IPS-20b (cell line): ENCODE results near the gene PILRB.
"Not testable (repeated sequence)": the region's sequence is repeated elsewhere in the genome, so short reads cannot be mapped to it uniquely, and the experiment has no call there.

Experiments
- H3K27ac ChIP-seq: one replicate; pipeline ENCODE4 v1.5.1; 2013; ENCODE audit warnings: low read length
- H3K27me3 ChIP-seq: 2 replicates; pipeline ENCODE4 v1.6.1; 2013; ENCODE audit warnings: mild to moderate bottlenecking, low read length, inconsistent platforms; ENCODE audit not compliant: insufficient read depth
- H3K36me3 ChIP-seq: 2 replicates; pipeline ENCODE4 v1.6.1; 2013; ENCODE audit warnings: low read depth, mild to moderate bottlenecking, inconsistent platforms, low read length, moderate library complexity; ENCODE audit not compliant: insufficient read depth
- H3K4me1 ChIP-seq: 2 replicates; pipeline ENCODE4 v1.6.1; 2013; ENCODE audit warnings: mild to moderate bottlenecking, control low read depth, inconsistent platforms, low read length, moderate library complexity; ENCODE audit not compliant: insufficient read depth
- H3K4me3 ChIP-seq: 2 replicates; pipeline ENCODE4 v1.5.1; 2013; ENCODE audit warnings: mild to moderate bottlenecking, low read length, inconsistent platforms
- H3K9ac ChIP-seq: 2 replicates; pipeline ENCODE4 v1.6.1; 2013; ENCODE audit warnings: low read depth, mild to moderate bottlenecking, inconsistent platforms, low read length, moderate library complexity
- H3K9me3 ChIP-seq: 2 replicates; pipeline ENCODE4 v1.6.1; 2013; ENCODE audit warnings: mild to moderate bottlenecking, low read depth, low read length, inconsistent platforms; ENCODE audit not compliant: insufficient read depth

PILRB gene

GRCh38 chr7:100370746-100371145 lies 12.8 kb downstream of the PILRB start:
- Histone ChIP-seq H3K27ac (peak overlapping the region; percentile 29), H3K9ac (peak overlapping the region; percentile 53; the same call in 1 of the 2 replicates), H3K27me3 (no peaks in the 10 kb centered on the region), H3K4me3 (no peak overlapping the region), H3K9me3 (no peaks in the 10 kb centered on the region), H3K4me1 (peaks cover 12% of the 10 kb centered on the region; the same call in 1 of the 2 replicates), H3K36me3 (0 out of 2 replicates have a peak, but pooled peaks cover 7% of the 10 kb centered on the region)

DNA sequence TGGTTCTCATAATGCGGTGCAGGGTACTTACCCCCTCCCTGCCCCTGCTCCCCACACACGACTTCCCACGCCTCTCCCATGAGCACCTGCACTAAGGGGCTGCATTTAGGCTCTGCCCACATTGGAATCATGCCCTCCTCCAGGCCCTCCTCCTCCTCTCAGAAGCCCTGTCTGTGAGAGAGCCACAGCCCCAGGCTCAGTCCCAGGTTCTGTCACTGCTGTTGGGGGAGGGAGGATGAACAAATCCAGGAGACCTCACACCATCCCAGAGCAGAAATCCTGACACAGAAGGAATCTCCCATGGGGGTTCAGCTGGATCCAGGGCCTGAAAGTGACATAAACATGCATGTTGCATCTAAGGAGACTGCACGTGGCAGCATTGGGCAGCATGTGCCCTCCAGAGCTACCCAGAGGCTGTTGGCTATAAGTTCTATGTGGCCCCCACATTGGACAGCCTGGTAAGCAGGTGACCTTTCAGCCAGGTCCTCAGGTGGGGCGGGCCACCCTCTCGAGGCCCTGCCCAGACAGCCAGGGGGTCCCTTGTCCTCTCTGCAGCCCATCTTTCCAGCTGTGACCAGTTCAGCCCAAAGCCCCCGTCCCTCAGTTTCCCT lies 13.7 kb downstream of the PILRB start:
- Histone ChIP-seq H3K27ac (no peak overlapping the region), H3K27me3 (no peaks in the 10 kb centered on the region), H3K9ac (peak overlapping the region; percentile 53; the same call in 1 of the 2 replicates), H3K36me3 (0 out of 2 replicates have a peak, but pooled peaks cover 7% of the 10 kb centered on the region), H3K4me3 (no peak overlapping the region), H3K4me1 (peaks cover 12% of the 10 kb centered on the region; the same call in 1 of the 2 replicates), H3K9me3 (no peaks in the 10 kb centered on the region)

DNA sequence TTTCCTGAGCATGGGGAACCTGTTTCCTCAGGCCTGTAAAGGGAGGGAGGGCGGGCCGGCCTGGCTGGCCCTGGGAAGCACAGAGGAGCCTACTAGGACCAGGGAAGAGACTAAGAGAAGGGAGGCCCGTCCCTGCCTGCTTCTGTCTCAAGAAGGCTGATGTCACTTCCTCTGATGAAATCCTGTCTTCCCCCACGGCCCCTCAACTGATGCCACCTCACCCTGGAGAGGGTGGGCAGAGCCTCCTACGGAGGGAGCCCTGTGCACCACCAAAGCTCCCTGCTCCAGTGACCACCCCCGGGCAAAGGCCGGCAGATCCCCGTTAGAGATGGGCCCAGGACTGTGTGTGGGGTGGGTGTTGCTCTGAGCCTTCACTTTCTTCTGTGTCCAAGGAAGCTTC lies 14.3 kb downstream of the PILRB start:
- no peak overlapping the region for H3K9ac ChIP-seq
- H3K27me3 ChIP-seq: no peaks in the 10 kb centered on the region
- H3K36me3 ChIP-seq: 0 out of 2 replicates have a peak, but pooled peaks cover 5% of the 10 kb centered on the region
- H3K4me1 ChIP-seq: peaks cover 12% of the 10 kb centered on the region; the same call in 1 of the 2 replicates
- H3K9me3 ChIP-seq: no peaks in the 10 kb centered on the region
- H3K4me3 ChIP-seq: no peak overlapping the region
- H3K27ac ChIP-seq: no peak overlapping the region

- no peak overlapping the region for H3K27ac ChIP-seq
- no peaks in the 10 kb centered on the region for H3K9me3 ChIP-seq
- H3K27me3 ChIP-seq: no peaks in the 10 kb centered on the region
- peaks cover 12% of the 10 kb centered on the region; the same call in 1 of the 2 replicates for H3K4me1 ChIP-seq
- no peak overlapping the region for H3K9ac ChIP-seq
- H3K4me3 ChIP-seq: no peak overlapping the region
- 0 out of 2 replicates have a peak, but pooled peaks cover under 1% of the 10 kb centered on the region for H3K36me3 ChIP-seq
These were observed 14.8 kb downstream of the PILRB start for GRCh38 chr7:100372694-100373093.

GRCh38 chr7:100373261-100373831 lies 15.4 kb downstream of the PILRB start, which contains the start of gene PILRA:
PILRA (plus strand) TSS chr7:100373487; CDS start chr7:100373657, 170 bp downstream.
- Histone ChIP-seq H3K36me3 (no peaks in the 10 kb centered on the region), H3K9me3 (no peaks in the 10 kb centered on the region), H3K4me1 (peaks cover 12% of the 10 kb centered on the region; the same call in 1 of the 2 replicates), H3K9ac (no peak within 1 kb of the TSS), H3K27ac (no peak within 1 kb of the TSS), H3K4me3 (no peak within 1 kb of the TSS), H3K27me3 (no peaks in the 10 kb centered on the region)

DNA sequence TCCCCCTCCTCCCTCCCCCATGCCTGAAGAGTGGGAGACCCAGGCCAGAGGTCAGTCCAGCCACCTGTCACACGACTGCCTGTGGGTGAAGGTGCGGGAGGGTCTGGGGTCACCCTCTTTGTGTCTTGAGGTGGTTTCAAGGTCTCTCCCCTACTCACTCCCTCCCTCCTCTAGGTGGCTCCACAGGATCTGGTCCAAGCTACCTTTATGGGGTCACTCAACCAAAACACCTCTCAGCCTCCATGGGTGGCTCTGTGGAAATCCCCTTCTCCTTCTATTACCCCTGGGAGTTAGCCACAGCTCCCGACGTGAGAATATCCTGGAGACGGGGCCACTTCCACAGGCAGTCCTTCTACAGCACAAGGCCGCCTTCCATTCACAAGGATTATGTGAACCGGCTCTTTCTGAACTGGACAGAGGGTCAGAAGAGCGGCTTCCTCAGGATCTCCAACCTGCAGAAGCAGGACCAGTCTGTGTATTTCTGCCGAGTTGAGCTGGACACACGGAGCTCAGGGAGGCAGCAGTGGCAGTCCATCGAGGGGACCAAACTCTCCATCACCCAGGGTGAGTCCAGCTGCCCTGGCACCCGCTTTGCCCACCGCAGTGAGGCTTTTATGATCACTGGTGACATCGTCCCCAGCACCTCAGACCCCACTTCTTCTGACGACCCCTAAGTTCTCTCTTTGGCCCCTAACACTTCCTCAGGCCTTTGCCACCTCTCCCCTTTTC lies 16.1 kb downstream of the PILRB start:
- not testable (repeated sequence) for H3K9ac ChIP-seq, H3K4me3 ChIP-seq, H3K36me3 ChIP-seq

GRCh38 chr7:100374601-100375000 lies 16.7 kb downstream of the PILRB start:
- Histone ChIP-seq H3K4me1 (peaks cover 12% of the 10 kb centered on the region; the same call in 1 of the 2 replicates), H3K36me3 (no peaks in the 10 kb centered on the region), H3K4me3 (no peak overlapping the region), H3K27me3 (no peaks in the 10 kb centered on the region), H3K9ac (no peak overlapping the region), H3K9me3 (no peaks in the 10 kb centered on the region), H3K27ac (no peak overlapping the region)

More for the DNA sequence above, 16.1 kb downstream of the PILRB start:
- H3K9me3 ChIP-seq, H3K27ac ChIP-seq, H3K27me3 ChIP-seq: not testable (repeated sequence)
- peaks cover 12% of the 10 kb centered on the region; the same call in 1 of the 2 replicates for H3K4me1 ChIP-seq

DNA sequence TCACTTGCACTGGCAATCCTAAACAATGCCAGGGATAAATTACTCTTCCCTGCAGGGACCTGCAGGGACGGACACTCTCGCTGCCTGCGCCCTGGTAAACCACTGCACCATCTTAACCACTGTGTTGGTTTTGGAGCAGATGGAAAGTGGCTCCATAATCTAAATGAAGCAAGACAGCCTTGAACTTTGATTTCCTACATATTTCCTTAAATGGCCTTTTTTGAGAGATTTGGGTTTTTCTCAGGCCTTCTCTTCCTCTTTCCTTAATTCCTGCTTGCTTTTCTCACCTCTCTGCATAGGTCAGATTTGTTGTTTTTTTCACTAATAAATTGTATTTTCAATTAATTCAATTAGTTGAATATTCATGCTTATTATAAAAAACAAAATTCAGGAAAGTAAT lies 18.1 kb downstream of the PILRB start:
- Histone ChIP-seq H3K27ac (no peak overlapping the region), H3K4me1 (peaks cover 3% of the 10 kb centered on the region; the same call in 1 of the 2 replicates), H3K4me3 (no peak overlapping the region), H3K36me3 (no peaks in the 10 kb centered on the region), H3K27me3 (no peaks in the 10 kb centered on the region), H3K9me3 (no peaks in the 10 kb centered on the region), H3K9ac (no peak overlapping the region)

GRCh38 chr7:100378114-100378755 lies 20.3 kb downstream of the PILRB start:
- Histone ChIP-seq H3K27me3 (no peaks in the 10 kb centered on the region; the same call in 1 of the 2 replicates), H3K4me1 (no peaks in the 10 kb centered on the region; the same call in 1 of the 2 replicates), H3K9me3 (no peaks in the 10 kb centered on the region), H3K36me3 (no peaks in the 10 kb centered on the region), H3K4me3 (no peak overlapping the region), H3K9ac (no peak overlapping the region), H3K27ac (no peak overlapping the region)

DNA sequence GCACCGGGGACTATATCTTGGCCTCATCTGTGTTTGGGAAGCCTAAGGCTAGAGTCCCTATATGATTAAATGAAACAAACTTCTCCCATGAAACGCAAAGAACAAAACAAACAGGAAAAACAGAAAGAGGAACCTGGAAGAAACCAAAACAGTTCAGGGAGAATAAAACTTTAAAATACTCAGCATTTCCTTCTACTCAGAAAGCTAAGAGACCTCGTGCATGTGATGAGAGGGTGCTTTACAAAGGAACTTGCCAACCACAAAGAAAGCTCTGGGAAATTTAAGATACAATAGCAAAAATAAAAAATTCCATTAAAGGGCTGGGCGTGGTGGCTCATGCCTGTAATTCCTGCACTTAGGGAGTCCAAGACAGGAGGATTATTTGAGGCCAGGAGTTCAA lies 22.3 kb downstream of the PILRB start:
- H3K36me3 ChIP-seq: no peaks in the 10 kb centered on the region
- no peak overlapping the region for H3K4me3 ChIP-seq
- no peaks in the 10 kb centered on the region; the same call in 1 of the 2 replicates for H3K27me3 ChIP-seq
- no peak overlapping the region for H3K9ac ChIP-seq
- no peaks in the 10 kb centered on the region for H3K9me3 ChIP-seq
- no peaks in the 10 kb centered on the region for H3K4me1 ChIP-seq
- H3K27ac ChIP-seq: no peak overlapping the region

GRCh38 chr7:100381531-100382233 lies 23.8 kb downstream of the PILRB start:
- H3K27ac ChIP-seq, H3K36me3 ChIP-seq, H3K4me3 ChIP-seq, H3K4me1 ChIP-seq, H3K27me3 ChIP-seq, H3K9ac ChIP-seq, H3K9me3 ChIP-seq: not testable (repeated sequence)
